Muscle layer of colon (tissue), 2 donors: ENCODE measurements around the gene C3orf49.

Experiments
- H3K27ac ChIP-seq: one replicate; pipeline ENCODE4 v1.7.0; 2013; ENCODE audit warnings: low read depth, mild to moderate bottlenecking, low read length, moderate library complexity
- H3K27me3 ChIP-seq, 2 donors: one replicate each; pipeline ENCODE4 v1.7.0; 2013; ENCODE audit warnings: low read length in 2 of 2, mild to moderate bottlenecking in 2 of 2; ENCODE audit not compliant: insufficient read depth in 2 of 2, control insufficient read depth in 1 of 2
- H3K36me3 ChIP-seq: one replicate; pipeline ENCODE4 v1.7.0; 2013; ENCODE audit warnings: mild to moderate bottlenecking, low read length; ENCODE audit not compliant: insufficient read depth
- H3K4me1 ChIP-seq: one replicate; pipeline ENCODE4 v1.7.0; 2013; ENCODE audit warnings: mild to moderate bottlenecking, low read length; ENCODE audit not compliant: insufficient read depth
- H3K4me3 ChIP-seq, 2 donors: one replicate each; pipeline ENCODE4 v1.7.0; 2013; ENCODE audit warnings: low read length in 2 of 2, low read depth in 1 of 2, mild to moderate bottlenecking in 1 of 2, moderate library complexity in 1 of 2
- H3K9ac ChIP-seq: one replicate; pipeline ENCODE4 v1.7.0; 2013; ENCODE audit warnings: low read length
- H3K9me3 ChIP-seq: one replicate; pipeline ENCODE4 v1.7.0; 2013; ENCODE audit warnings: mild to moderate bottlenecking, low read length
- donor health status: abdominal sarcoma.
- donor health status: Adenocarcinoma of cecum.

The C3orf49 gene

DNA sequence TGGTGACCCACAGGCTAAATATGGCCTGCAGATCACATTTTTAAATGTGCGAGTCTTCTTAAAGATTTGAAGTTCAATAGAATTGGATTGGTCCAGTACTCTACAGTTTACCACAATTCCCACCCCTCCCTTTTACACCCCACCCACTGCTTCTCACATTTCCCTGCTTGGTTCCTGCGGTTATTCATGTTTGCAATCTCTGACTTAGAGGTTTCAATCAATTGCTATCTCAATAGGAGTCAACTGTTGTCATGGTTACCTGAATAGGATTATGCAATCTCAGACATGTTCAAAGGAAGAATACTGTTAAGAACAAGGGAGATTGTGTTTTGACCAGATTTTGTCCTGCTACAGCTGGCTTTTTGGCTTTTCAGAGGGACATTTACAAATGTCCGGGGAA lies 4.9 kb upstream of the C3orf49 start:
- Histone ChIP-seq H3K27ac (no peak overlapping the region), H3K36me3 (no peaks in the 10 kb centered on the region), H3K4me3 (no peak overlapping the region), H3K9me3 (no peaks in the 10 kb centered on the region), H3K4me1 (no peaks in the 10 kb centered on the region), H3K27me3 (no peaks in the 10 kb centered on the region), H3K9ac (no peak overlapping the region)

- no peak overlapping the region for H3K9ac ChIP-seq
- no peaks in the 10 kb centered on the region for H3K9me3 ChIP-seq
- H3K4me1 ChIP-seq = no peaks in the 10 kb centered on the region
- no peaks in the 10 kb centered on the region for H3K27me3 ChIP-seq
- H3K27ac ChIP-seq = no peak overlapping the region
- no peaks in the 10 kb centered on the region for H3K36me3 ChIP-seq
- no peak overlapping the region for H3K4me3 ChIP-seq
Measured at GRCh38 chr3:63817225-63817624, 1.9 kb upstream of the C3orf49 start.

GRCh38 chr3:63818282-63819150 lies 583 bp upstream of the C3orf49 start:
- H3K9ac ChIP-seq = no peak overlapping the region
- H3K27me3 ChIP-seq = no peaks in the 10 kb centered on the region
- no peaks in the 10 kb centered on the region for H3K9me3 ChIP-seq
- H3K4me1 ChIP-seq = no peaks in the 10 kb centered on the region
- no peak overlapping the region for H3K27ac ChIP-seq
- H3K36me3 ChIP-seq = no peaks in the 10 kb centered on the region
- no peak overlapping the region for H3K4me3 ChIP-seq

DNA sequence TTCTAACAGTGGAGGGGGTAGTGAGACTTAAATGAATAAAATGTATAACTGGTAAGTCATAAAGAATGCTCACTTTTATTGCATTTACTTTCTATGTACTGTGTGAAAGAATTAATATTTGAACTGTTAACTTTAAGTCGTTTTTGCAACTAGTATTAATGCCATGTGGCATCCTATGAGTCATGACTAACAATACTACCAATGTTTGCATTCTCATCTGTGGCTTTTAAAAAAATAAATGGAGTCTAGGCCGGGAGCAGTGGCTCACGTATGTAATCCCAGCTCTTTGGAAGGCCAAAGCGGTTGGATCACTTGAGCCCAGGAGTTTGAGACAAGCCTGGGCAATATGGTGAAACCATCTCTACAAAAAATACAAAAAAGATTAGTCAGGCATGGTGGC lies 5.2 kb downstream of the C3orf49 start:
- no peaks in the 10 kb centered on the region for H3K36me3 ChIP-seq
- H3K27ac ChIP-seq = no peak overlapping the region

GRCh38 chr3:63830526-63830925 lies 11.4 kb downstream of the C3orf49 start:
- H3K27me3 ChIP-seq = no peaks in the 10 kb centered on the region
- H3K9me3 ChIP-seq = no peaks in the 10 kb centered on the region
- no peak overlapping the region for H3K9ac ChIP-seq
- H3K27ac ChIP-seq = no peak overlapping the region
- H3K4me3 ChIP-seq = no peak overlapping the region
- no peaks in the 10 kb centered on the region for H3K4me1 ChIP-seq
- peaks cover 17% of the 10 kb centered on the region for H3K36me3 ChIP-seq

More for the DNA sequence above, 5.2 kb downstream of the C3orf49 start:
- Histone ChIP-seq H3K9me3 (no peaks in the 10 kb centered on the region), H3K27me3 (no peaks in the 10 kb centered on the region), H3K4me1 (no peaks in the 10 kb centered on the region), H3K9ac (no peak overlapping the region), H3K4me3 (no peak overlapping the region)

DNA sequence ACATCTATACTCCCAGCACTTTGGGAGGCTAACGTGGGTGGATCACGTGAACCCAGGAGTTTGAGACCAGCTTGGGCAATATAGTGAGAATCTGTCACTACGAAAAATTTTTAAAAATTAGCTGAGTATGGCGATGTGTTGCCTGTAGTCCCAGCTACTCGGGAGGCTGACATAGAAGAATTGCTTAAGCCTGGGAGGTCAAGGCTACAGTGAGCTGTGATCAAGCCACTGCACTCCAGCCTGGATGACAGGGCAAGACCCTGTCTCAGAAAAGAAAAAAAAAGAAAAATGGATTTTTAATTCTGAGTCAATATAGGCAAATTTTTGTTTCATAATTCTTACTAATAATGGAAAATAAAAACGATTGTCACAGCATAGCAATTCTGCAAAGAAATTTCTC lies 13.3 kb downstream of the C3orf49 start:
- no peaks in the 10 kb centered on the region for H3K27me3 ChIP-seq
- peaks cover 17% of the 10 kb centered on the region for H3K36me3 ChIP-seq
- H3K4me1 ChIP-seq = no peaks in the 10 kb centered on the region
- H3K4me3 ChIP-seq = no peak overlapping the region
- H3K9me3 ChIP-seq = no peaks in the 10 kb centered on the region
- no peak overlapping the region for H3K27ac ChIP-seq
- H3K9ac ChIP-seq = no peak overlapping the region

GRCh38 chr3:63841704-63842103 lies 22.6 kb downstream of the C3orf49 start:
- Histone ChIP-seq H3K27me3 (no peaks in the 10 kb centered on the region), H3K9ac (no peak overlapping the region), H3K36me3 (no peaks in the 10 kb centered on the region), H3K4me3 (no peak overlapping the region), H3K9me3 (no peaks in the 10 kb centered on the region), H3K4me1 (no peaks in the 10 kb centered on the region), H3K27ac (no peak overlapping the region)

GRCh38 chr3:63842127-63842526 lies 23.0 kb downstream of the C3orf49 start:
- Histone ChIP-seq H3K9me3 (no peaks in the 10 kb centered on the region), H3K27ac (no peak overlapping the region), H3K4me3 (no peak overlapping the region), H3K36me3 (no peaks in the 10 kb centered on the region), H3K4me1 (no peaks in the 10 kb centered on the region), H3K27me3 (no peaks in the 10 kb centered on the region), H3K9ac (no peak overlapping the region)

DNA sequence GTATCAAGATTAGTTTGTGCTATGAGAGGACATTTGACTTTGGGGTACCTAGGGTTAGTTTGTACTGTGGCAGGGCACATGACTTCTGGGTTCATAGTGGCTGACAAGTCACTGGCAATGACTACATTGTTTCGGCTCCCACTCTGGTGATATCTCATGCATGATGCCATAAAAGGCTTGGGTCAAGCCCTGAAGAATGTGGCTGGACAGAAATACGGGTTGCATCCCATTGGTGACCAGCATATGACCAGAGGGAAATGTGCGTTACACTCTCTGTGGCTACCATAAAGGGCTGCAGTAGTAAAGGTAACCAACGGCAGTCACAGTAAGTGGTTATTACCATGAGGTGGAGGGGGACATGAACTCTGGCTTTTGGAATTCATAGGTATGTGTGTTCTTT lies 26.1 kb downstream of the C3orf49 start:
- no peaks in the 10 kb centered on the region for H3K27me3 ChIP-seq
- no peak overlapping the region for H3K27ac ChIP-seq
- H3K36me3 ChIP-seq = no peaks in the 10 kb centered on the region
- no peaks in the 10 kb centered on the region for H3K4me1 ChIP-seq
- no peaks in the 10 kb centered on the region for H3K9me3 ChIP-seq
- H3K9ac ChIP-seq = no peak overlapping the region
- H3K4me3 ChIP-seq = no peak overlapping the region

DNA sequence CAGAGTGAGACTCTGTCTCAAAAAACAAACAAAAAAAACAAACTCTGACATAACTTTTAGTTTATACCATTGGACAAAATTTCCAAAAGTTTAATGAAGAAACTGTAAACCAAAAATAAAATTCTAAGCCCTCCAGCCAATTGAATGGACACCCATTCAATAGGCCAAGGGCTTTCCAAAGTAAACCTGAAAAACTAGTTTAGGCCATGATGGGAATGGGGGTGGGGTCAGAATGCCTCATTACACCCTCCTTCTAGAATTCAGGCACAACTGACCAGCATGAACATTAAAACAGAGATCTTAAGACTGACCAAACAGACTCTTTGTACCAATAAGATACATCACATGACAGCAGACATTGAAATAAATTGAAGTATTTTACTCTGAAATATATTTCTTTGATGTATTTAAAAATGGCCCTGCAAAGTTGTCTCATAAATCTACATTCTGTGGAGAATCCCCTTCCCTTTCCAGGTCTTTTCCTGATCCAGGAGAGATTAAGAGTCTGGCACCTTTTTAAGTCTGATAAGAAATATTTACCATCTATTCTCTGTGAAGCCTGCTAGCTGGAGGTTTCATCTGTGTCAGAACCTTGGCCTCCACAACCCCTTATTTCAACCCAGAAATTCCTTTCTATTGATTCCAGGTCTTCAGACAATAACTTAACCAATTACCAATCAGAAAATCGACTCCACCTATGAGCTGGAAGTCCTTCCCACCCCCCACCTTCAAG lies 28.8 kb downstream of the C3orf49 start:
- Histone ChIP-seq H3K27ac (no peak overlapping the region), H3K4me3 (no peak overlapping the region), H3K9me3 (no peaks in the 10 kb centered on the region), H3K36me3 (no peaks in the 10 kb centered on the region), H3K9ac (no peak overlapping the region), H3K4me1 (no peaks in the 10 kb centered on the region), H3K27me3 (no peaks in the 10 kb centered on the region)

DNA sequence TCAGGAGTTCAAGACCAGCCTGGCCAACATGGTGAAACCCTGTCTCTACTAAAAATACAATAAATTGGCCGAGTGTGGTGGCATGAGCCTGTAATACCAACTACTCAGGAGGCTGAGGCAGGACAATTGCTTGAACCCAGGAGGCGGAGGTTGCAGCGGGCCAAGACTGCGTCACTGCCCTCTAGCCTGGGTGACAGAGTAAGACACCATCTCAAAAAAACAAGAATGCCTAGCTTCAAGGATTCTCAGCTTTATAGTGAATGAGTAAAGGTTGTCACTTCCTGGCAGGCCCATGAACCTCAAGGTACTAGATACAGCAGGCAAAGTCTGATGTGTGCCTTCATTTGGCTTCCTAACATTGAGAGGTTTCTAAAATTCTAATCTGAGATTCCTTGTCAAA lies 30.1 kb downstream of the C3orf49 start:
- no peak overlapping the region for H3K27ac ChIP-seq
- H3K9me3 ChIP-seq = no peaks in the 10 kb centered on the region
- no peak overlapping the region for H3K9ac ChIP-seq
- H3K36me3 ChIP-seq = no peaks in the 10 kb centered on the region
- no peaks in the 10 kb centered on the region for H3K4me1 ChIP-seq
- no peaks in the 10 kb centered on the region for H3K27me3 ChIP-seq
- no peak overlapping the region for H3K4me3 ChIP-seq
